OCI-LY1 (cell line): ENCODE results near the gene PDE4D.

ENCODE experiments used
- H2AFZ ChIP-seq: fragments of 200-600 bp; sonication (generic), shearing (Covaris generic); 2 replicates; pipeline ENCODE4 v1.6.0; 2014; ENCODE audit warnings: antibody characterized with exemption, mild to moderate bottlenecking, low read length
- H3F3A ChIP-seq: fragments of 200-600 bp; sonication (generic), shearing (Covaris generic); 2 replicates; pipeline ENCODE4 v1.6.0; 2014; ENCODE audit warnings: mild to moderate bottlenecking, antibody characterized with exemption, low read length, moderate library complexity; ENCODE audit not compliant: insufficient read depth
- H3K27ac ChIP-seq: fragments of 200-600 bp; sonication (generic); 2 replicates; pipeline ENCODE4 v1.5.1; 2014; ENCODE audit warnings: low read length, mixed run types, mild to moderate bottlenecking, low read depth; ENCODE audit not compliant: poor library complexity, severe bottlenecking
- H3K27me3 ChIP-seq: fragments of 200-600 bp; sonication (generic); 2 replicates; pipeline ENCODE4 v1.6.0; 2014; ENCODE audit warnings: antibody characterized with exemption, mild to moderate bottlenecking, low read length, moderate library complexity; ENCODE audit not compliant: insufficient read depth
- H3K36me3 ChIP-seq: fragments of 200-600 bp; sonication (generic); 2 replicates; pipeline ENCODE4 v1.6.1; 2014; ENCODE audit warnings: mild to moderate bottlenecking, antibody characterized with exemption, low read length, moderate library complexity, mixed read lengths; ENCODE audit not compliant: insufficient read depth
- H3K4me1 ChIP-seq: fragments of 200-600 bp; sonication (generic); 2 replicates; pipeline ENCODE4 v1.5.1; 2014; ENCODE audit warnings: mild to moderate bottlenecking, low read length, moderate library complexity; ENCODE audit not compliant: insufficient read depth, severe bottlenecking
- H3K4me2 ChIP-seq: fragments of 200-600 bp; sonication (generic), shearing (Covaris generic); 2 replicates; pipeline ENCODE4 v1.6.1; 2014; ENCODE audit warnings: low read length
- H3K4me3 ChIP-seq: fragments of 200-600 bp; sonication (generic); 2 replicates; pipeline ENCODE4 v1.5.1; 2014; ENCODE audit warnings: low read length, low read depth, mild to moderate bottlenecking, mixed read lengths; ENCODE audit not compliant: poor library complexity, severe bottlenecking
- H3K79me2 ChIP-seq: fragments of 200-600 bp; shearing (Covaris generic); 2 replicates; pipeline ENCODE4 v1.6.1; 2016; ENCODE audit warnings: mixed run types, low read length, mixed read lengths; ENCODE audit not compliant: insufficient read depth
- H3K9ac ChIP-seq: fragments of 200-600 bp; sonication (generic), shearing (Covaris generic); 2 replicates; pipeline ENCODE4 v1.6.1; 2014; ENCODE audit warnings: mild to moderate bottlenecking, low read length, mixed read lengths
- H3K9me2 ChIP-seq: fragments of 200-600 bp; sonication (generic), shearing (Covaris generic); 2 replicates; pipeline ENCODE4 v1.6.1; 2014; ENCODE audit warnings: low read depth, mild to moderate bottlenecking, low read length, mixed read lengths
- H3K9me3 ChIP-seq: fragments of 200-600 bp; shearing (Covaris generic); 2 replicates; pipeline ENCODE4 v1.6.1; 2014; ENCODE audit warnings: low read length, mixed read lengths
- H4K20me1 ChIP-seq: fragments of 200-600 bp; sonication (generic), shearing (Covaris generic); 2 replicates; pipeline ENCODE4 v1.6.0; 2016; ENCODE audit warnings: mild to moderate bottlenecking, low read length; ENCODE audit not compliant: insufficient read depth
- EZH2 ChIP-seq: fragments of 200-600 bp; sonication (generic), shearing (Covaris generic); IDR thresholded peaks from 2 replicates; pipeline ENCODE4 v1.8.0; 2017; ENCODE audit warnings: borderline replicate concordance, mixed run types, mild to moderate bottlenecking, antibody characterized with exemption, low read length, moderate library complexity, mixed read lengths
- TF ChIP-seq, protein P1 (sequence below): fragments of 200-600 bp; sonication (generic), shearing (Covaris generic); IDR thresholded peaks from 2 replicates; pipeline ENCODE4 v1.5.1; 2017; ENCODE audit warnings: mild to moderate bottlenecking, antibody characterized with exemption, low read length, moderate library complexity, mixed read lengths

The PDE4D gene

DNA sequence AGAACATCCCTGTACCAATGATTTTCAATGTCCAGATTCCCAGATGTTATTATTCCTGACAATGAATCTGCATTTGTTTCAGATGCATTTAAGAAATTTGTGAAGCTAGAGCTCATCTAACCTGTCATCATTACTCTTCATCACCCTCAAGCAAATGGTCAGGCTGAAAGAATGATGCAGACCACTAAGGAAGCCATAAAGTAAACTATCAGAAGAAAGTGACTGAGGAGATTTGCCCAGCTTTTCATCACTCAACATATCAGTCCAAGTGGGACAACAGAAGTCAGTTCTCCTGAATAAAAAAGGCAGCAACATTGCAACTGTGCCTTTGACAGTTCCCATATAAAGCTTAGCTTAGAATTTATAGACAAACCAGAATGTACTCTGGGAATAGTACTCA, 419.9 kb downstream of the PDE4D start:
- H3K4me2 ChIP-seq: no peak overlapping the region
- H3K4me3 ChIP-seq: no peak overlapping the region
- no peaks in the 10 kb centered on the region for H3K79me2 ChIP-seq
- no peaks in the 10 kb centered on the region for H4K20me1 ChIP-seq
- H3K36me3 ChIP-seq: no peaks in the 10 kb centered on the region
- no peaks in the 10 kb centered on the region for H3K9me3 ChIP-seq
- no peaks in the 10 kb centered on the region for H3K9me2 ChIP-seq
- H3K27ac ChIP-seq: no peak overlapping the region
- TF ChIP-seq EZH2: no peak
- H3K27me3 ChIP-seq: no peaks in the 10 kb centered on the region
- no peak overlapping the region for H3K9ac ChIP-seq
- no peaks in the 10 kb centered on the region for H3K4me1 ChIP-seq
- no peak overlapping the region for H2AFZ ChIP-seq
- H3F3A ChIP-seq: no peaks in the 10 kb centered on the region

DNA sequence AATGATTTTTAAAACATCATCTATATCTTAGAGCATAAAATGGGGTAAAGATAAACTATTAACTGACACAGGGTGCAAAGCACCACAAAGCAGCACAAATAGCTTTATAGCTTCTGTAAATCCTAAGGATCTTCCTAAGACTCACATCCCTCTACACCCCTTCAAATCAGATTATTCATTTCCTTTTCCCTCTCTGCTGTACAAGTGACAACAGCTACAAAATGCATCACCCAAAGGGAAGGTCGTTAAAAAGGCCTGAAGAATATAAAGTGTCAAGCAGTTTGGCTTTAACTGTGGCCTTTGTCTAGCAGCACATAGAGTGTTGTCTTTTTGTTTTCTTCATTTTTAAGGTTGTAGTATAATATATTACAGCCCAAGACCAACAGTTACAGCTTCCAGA, 422.1 kb downstream of the PDE4D start:
- Histone ChIP-seq H3K4me1 (no peaks in the 10 kb centered on the region), H3K27me3 (no peaks in the 10 kb centered on the region), H4K20me1 (no peaks in the 10 kb centered on the region), H3K79me2 (no peaks in the 10 kb centered on the region), H3K9me2 (no peaks in the 10 kb centered on the region), H2AFZ (no peak overlapping the region), H3K9me3 (no peaks in the 10 kb centered on the region), H3K27ac (no peak overlapping the region), H3K4me2 (no peak overlapping the region), H3K9ac (no peak overlapping the region), H3K36me3 (no peaks in the 10 kb centered on the region), H3F3A (no peaks in the 10 kb centered on the region), H3K4me3 (no peak overlapping the region)
- TF ChIP-seq, protein P1, sequence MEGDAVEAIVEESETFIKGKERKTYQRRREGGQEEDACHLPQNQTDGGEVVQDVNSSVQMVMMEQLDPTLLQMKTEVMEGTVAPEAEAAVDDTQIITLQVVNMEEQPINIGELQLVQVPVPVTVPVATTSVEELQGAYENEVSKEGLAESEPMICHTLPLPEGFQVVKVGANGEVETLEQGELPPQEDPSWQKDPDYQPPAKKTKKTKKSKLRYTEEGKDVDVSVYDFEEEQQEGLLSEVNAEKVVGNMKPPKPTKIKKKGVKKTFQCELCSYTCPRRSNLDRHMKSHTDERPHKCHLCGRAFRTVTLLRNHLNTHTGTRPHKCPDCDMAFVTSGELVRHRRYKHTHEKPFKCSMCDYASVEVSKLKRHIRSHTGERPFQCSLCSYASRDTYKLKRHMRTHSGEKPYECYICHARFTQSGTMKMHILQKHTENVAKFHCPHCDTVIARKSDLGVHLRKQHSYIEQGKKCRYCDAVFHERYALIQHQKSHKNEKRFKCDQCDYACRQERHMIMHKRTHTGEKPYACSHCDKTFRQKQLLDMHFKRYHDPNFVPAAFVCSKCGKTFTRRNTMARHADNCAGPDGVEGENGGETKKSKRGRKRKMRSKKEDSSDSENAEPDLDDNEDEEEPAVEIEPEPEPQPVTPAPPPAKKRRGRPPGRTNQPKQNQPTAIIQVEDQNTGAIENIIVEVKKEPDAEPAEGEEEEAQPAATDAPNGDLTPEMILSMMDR: no peak
- TF ChIP-seq EZH2: no peak

DNA sequence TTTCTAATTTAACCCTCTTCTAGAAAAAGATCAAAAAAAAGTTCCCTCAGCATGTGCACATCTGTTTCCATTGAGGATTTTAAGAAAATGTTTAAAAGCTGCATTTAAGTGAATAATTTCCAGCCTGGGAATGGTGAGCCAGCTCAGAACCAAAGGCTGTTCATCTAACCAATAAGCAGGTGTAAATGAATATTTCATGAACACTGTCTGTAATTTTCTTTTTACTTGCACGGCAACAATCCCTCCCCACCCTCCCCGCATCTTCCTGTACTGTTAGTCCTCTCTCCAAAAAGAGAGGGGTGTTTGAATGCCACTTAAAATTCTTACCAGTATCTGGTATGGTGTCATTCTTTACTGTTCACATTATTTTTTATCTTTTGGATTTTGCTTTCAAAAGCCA, 425.6 kb downstream of the PDE4D start:
- Histone ChIP-seq H3K27me3 (no peaks in the 10 kb centered on the region), H3K9me3 (no peaks in the 10 kb centered on the region), H3K9me2 (no peaks in the 10 kb centered on the region), H3K4me2 (no peak overlapping the region), H3K9ac (no peak overlapping the region), H3F3A (no peaks in the 10 kb centered on the region), H3K36me3 (no peaks in the 10 kb centered on the region), H3K4me1 (no peaks in the 10 kb centered on the region), H3K79me2 (no peaks in the 10 kb centered on the region), H3K4me3 (no peak overlapping the region), H2AFZ (no peak overlapping the region), H4K20me1 (no peaks in the 10 kb centered on the region), H3K27ac (no peak overlapping the region)
- no peak for TF ChIP-seq EZH2
- TF ChIP-seq, protein P1: no peak

DNA sequence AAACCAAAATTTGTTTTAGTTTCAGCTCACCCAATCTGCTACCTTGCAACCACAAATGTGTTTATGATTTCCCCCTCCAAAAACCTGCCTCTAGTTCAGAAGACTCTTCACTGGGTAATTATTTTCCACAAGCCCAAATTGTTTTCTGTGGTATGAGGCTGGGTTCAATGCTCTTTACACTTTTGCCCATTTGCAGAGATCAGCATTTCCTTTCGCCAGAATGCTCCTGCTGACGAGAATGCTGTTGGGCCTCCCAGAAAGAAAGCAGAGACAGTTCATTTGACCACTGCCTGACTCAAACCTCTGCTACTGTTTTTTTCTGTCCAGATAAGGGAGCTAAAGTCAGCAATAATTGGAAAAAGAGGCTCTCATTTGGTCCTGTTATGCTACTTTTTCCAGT, 427.3 kb downstream of the PDE4D start:
- Histone ChIP-seq H3K27ac (no peak overlapping the region), H3K9me3 (no peaks in the 10 kb centered on the region), H3K36me3 (no peaks in the 10 kb centered on the region), H3K79me2 (no peaks in the 10 kb centered on the region), H4K20me1 (no peaks in the 10 kb centered on the region), H3K9me2 (no peaks in the 10 kb centered on the region), H3K4me2 (no peak overlapping the region), H3F3A (no peaks in the 10 kb centered on the region), H3K4me3 (no peak overlapping the region), H2AFZ (no peak overlapping the region), H3K4me1 (no peaks in the 10 kb centered on the region), H3K27me3 (no peaks in the 10 kb centered on the region), H3K9ac (no peak overlapping the region)
- TF ChIP-seq, protein P1: no peak
- no peak for TF ChIP-seq EZH2
